Measurements from ENCODE around the gene TNNT1.

TNNT1 gene

GRCh38 chr19:55165952-55166529 is 17.0 kb upstream of the TNNT1 start (continued):
- TF ChIP-seq, protein P1, sequence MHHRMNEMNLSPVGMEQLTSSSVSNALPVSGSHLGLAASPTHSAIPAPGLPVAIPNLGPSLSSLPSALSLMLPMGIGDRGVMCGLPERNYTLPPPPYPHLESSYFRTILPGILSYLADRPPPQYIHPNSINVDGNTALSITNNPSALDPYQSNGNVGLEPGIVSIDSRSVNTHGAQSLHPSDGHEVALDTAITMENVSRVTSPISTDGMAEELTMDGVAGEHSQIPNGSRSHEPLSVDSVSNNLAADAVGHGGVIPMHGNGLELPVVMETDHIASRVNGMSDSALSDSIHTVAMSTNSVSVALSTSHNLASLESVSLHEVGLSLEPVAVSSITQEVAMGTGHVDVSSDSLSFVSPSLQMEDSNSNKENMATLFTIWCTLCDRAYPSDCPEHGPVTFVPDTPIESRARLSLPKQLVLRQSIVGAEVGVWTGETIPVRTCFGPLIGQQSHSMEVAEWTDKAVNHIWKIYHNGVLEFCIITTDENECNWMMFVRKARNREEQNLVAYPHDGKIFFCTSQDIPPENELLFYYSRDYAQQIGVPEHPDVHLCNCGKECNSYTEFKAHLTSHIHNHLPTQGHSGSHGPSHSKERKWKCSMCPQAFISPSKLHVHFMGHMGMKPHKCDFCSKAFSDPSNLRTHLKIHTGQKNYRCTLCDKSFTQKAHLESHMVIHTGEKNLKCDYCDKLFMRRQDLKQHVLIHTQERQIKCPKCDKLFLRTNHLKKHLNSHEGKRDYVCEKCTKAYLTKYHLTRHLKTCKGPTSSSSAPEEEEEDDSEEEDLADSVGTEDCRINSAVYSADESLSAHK (tag by site-specific recombination; IDR thresholded peaks at IDR 0.05): no peak
- TF ChIP-seq, protein P2, sequence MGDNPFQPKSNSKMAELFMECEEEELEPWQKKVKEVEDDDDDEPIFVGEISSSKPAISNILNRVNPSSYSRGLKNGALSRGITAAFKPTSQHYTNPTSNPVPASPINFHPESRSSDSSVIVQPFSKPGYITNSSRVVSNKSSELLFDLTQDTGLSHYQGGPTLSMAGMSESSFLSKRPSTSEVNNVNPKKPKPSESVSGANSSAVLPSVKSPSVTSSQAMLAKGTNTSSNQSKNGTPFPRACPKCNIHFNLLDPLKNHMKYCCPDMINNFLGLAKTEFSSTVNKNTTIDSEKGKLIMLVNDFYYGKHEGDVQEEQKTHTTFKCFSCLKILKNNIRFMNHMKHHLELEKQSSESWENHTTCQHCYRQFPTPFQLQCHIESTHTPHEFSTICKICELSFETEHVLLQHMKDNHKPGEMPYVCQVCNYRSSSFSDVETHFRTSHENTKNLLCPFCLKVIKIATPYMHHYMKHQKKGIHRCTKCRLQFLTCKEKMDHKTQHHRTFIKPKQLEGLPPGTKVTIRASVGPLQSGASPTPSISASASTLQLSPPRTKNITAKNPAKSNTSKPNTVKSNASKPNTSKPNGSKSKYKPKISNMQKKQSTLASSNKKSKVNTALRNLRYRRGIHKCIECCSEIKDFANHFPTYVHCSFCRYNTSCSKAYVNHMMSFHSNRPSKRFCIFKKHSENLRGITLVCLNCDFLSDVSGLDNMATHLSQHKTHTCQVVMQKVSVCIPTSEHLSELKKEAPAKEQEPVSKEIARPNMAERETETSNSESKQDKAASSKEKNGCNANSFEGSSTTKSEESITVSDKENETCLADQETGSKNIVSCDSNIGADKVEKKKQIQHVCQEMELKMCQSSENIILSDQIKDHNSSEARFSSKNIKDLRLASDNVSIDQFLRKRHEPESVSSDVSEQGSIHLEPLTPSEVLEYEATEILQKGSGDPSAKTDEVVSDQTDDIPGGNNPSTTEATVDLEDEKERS (tag by site-specific recombination; IDR thresholded peaks at IDR 0.05): no peak
- TF ChIP-seq ZNF155 (tag by site-specific recombination; IDR thresholded peaks at IDR 0.05) (no peak), ZFP41 (tag by site-specific recombination; IDR thresholded peaks at IDR 0.05; ENCODE audit: borderline replicate concordance) (no peak), ZSCAN5A (tag by site-specific recombination; IDR thresholded peaks at IDR 0.05) (no peak), BCL11A (tag by site-specific recombination; IDR thresholded peaks at IDR 0.05; ENCODE audit: low read depth) (no peak; the same call in 1 of the 2 replicates), ZNF529 (tag by site-specific recombination; IDR thresholded peaks at IDR 0.05; ENCODE audit: insufficient replicate concordance) (no peak), ZNF174 (tag by site-specific recombination; IDR thresholded peaks at IDR 0.05) (no peak), ZNF555 (tag by site-specific recombination; conservative IDR thresholded peaks at IDR 0.05) (no peak), PRDM1 (tag by site-specific recombination; IDR thresholded peaks at IDR 0.05) (no peak), ZNF585B (tag by site-specific recombination; IDR thresholded peaks at IDR 0.05) (no peak), ZNF660 (tag by site-specific recombination; IDR thresholded peaks at IDR 0.05) (0 out of 2 replicates have a peak, but pooled peaks have one; percentile 77), ZNF214 (tag by site-specific recombination; IDR thresholded peaks at IDR 0.05; ENCODE audit: borderline replicate concordance) (no peak), ZNF341 (tag by site-specific recombination; IDR thresholded peaks at IDR 0.05; ENCODE audit: low read depth) (peak; percentile 7), ZNF404 (tag by site-specific recombination; IDR thresholded peaks at IDR 0.05) (no peak), SCRT2 (tag by site-specific recombination; IDR thresholded peaks at IDR 0.05) (no peak), RBAK (tag by site-specific recombination; IDR thresholded peaks at IDR 0.05) (no peak), ZNF76 (tag by site-specific recombination; IDR thresholded peaks at IDR 0.05; ENCODE audit: borderline replicate concordance, low read depth) (peak; percentile 96), ZNF837 (tag by site-specific recombination; IDR thresholded peaks at IDR 0.05) (no peak), ZSCAN16 (tag by site-specific recombination; IDR thresholded peaks at IDR 0.05) (no peak), ZNF610 (tag by site-specific recombination; IDR thresholded peaks at IDR 0.05; ENCODE audit: borderline replicate concordance) (no peak), ZBTB21 (tag by site-specific recombination; IDR thresholded peaks at IDR 0.05) (no peak)
- TF ChIP-seq, protein P3, sequence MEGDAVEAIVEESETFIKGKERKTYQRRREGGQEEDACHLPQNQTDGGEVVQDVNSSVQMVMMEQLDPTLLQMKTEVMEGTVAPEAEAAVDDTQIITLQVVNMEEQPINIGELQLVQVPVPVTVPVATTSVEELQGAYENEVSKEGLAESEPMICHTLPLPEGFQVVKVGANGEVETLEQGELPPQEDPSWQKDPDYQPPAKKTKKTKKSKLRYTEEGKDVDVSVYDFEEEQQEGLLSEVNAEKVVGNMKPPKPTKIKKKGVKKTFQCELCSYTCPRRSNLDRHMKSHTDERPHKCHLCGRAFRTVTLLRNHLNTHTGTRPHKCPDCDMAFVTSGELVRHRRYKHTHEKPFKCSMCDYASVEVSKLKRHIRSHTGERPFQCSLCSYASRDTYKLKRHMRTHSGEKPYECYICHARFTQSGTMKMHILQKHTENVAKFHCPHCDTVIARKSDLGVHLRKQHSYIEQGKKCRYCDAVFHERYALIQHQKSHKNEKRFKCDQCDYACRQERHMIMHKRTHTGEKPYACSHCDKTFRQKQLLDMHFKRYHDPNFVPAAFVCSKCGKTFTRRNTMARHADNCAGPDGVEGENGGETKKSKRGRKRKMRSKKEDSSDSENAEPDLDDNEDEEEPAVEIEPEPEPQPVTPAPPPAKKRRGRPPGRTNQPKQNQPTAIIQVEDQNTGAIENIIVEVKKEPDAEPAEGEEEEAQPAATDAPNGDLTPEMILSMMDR (tag by site-specific recombination; IDR thresholded peaks at IDR 0.05): peak; percentile 100
- TF ChIP-seq, protein P4, sequence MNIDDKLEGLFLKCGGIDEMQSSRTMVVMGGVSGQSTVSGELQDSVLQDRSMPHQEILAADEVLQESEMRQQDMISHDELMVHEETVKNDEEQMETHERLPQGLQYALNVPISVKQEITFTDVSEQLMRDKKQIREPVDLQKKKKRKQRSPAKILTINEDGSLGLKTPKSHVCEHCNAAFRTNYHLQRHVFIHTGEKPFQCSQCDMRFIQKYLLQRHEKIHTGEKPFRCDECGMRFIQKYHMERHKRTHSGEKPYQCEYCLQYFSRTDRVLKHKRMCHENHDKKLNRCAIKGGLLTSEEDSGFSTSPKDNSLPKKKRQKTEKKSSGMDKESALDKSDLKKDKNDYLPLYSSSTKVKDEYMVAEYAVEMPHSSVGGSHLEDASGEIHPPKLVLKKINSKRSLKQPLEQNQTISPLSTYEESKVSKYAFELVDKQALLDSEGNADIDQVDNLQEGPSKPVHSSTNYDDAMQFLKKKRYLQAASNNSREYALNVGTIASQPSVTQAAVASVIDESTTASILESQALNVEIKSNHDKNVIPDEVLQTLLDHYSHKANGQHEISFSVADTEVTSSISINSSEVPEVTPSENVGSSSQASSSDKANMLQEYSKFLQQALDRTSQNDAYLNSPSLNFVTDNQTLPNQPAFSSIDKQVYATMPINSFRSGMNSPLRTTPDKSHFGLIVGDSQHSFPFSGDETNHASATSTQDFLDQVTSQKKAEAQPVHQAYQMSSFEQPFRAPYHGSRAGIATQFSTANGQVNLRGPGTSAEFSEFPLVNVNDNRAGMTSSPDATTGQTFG (tag by site-specific recombination; IDR thresholded peaks at IDR 0.05; ENCODE audit: borderline replicate concordance): peak; percentile 32; the same call in 1 of the 2 replicates
- TF ChIP-seq, protein P5, sequence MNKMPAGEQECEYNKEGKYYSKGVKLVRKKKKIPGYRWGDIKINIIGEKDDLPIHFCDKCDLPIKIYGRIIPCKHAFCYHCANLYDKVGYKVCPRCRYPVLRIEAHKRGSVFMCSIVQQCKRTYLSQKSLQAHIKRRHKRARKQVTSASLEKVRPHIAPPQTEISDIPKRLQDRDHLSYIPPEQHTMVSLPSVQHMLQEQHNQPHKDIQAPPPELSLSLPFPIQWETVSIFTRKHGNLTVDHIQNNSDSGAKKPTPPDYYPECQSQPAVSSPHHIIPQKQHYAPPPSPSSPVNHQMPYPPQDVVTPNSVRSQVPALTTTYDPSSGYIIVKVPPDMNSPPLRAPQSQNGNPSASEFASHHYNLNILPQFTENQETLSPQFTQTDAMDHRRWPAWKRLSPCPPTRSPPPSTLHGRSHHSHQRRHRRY (tag by site-specific recombination; IDR thresholded peaks at IDR 0.05): no peak
- TF ChIP-seq, protein P6, sequence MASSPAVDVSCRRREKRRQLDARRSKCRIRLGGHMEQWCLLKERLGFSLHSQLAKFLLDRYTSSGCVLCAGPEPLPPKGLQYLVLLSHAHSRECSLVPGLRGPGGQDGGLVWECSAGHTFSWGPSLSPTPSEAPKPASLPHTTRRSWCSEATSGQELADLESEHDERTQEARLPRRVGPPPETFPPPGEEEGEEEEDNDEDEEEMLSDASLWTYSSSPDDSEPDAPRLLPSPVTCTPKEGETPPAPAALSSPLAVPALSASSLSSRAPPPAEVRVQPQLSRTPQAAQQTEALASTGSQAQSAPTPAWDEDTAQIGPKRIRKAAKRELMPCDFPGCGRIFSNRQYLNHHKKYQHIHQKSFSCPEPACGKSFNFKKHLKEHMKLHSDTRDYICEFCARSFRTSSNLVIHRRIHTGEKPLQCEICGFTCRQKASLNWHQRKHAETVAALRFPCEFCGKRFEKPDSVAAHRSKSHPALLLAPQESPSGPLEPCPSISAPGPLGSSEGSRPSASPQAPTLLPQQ (tag by site-specific recombination; IDR thresholded peaks at IDR 0.05): no peak; the same call in 1 of the 2 replicates
